ENCODE measurements around the gene ESCO1. TPM values are rescaled to one million over a fixed set of nuclear protein-coding genes. Genes with fewer than 3 reads are reported as not detected.
A peak's percentile ranks its signal among the peaks of the same experiment; 100 is the strongest.

The ESCO1 gene
- total RNA-seq, 2 donors from 2014 or later: 8.8 to 13.6 TPM

DNA sequence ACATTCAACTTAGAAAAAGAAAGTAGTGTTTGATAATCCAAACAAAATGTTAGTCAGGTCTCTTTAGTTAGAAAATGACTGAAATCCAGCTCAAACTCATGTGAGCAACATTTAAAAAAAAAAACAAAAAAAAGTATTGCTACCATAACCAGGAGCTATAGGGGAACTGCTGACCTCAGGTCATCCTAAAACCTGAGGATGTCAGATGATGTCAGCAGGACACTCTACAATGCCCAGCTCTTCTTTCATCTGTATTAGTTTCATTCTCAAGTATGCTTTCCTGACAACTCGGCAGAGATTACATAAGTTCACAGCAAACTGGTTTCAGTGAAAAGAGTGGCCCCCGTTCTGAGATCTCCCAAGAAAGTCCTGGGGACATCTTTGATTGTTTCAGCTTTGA, 4.2 kb upstream of the ESCO1 start:
- no peak for DNase-seq (ENCODE audit: low spot score)
- no peaks in the 10 kb centered on the region for H3K36me3 ChIP-seq
- H3K27ac ChIP-seq: peak overlapping the region; percentile 6 to 41
- H3K4me3 ChIP-seq: no peak overlapping the region
- H3K27me3 ChIP-seq: no peaks in the 10 kb centered on the region
- peaks cover 0 to 6% of the 10 kb centered on the region in 2 donors for H3K4me1 ChIP-seq
- TF ChIP-seq, protein P1, sequence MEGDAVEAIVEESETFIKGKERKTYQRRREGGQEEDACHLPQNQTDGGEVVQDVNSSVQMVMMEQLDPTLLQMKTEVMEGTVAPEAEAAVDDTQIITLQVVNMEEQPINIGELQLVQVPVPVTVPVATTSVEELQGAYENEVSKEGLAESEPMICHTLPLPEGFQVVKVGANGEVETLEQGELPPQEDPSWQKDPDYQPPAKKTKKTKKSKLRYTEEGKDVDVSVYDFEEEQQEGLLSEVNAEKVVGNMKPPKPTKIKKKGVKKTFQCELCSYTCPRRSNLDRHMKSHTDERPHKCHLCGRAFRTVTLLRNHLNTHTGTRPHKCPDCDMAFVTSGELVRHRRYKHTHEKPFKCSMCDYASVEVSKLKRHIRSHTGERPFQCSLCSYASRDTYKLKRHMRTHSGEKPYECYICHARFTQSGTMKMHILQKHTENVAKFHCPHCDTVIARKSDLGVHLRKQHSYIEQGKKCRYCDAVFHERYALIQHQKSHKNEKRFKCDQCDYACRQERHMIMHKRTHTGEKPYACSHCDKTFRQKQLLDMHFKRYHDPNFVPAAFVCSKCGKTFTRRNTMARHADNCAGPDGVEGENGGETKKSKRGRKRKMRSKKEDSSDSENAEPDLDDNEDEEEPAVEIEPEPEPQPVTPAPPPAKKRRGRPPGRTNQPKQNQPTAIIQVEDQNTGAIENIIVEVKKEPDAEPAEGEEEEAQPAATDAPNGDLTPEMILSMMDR (IDR thresholded peaks at IDR 0.05): no peak
- H3K9me3 ChIP-seq: no peaks in the 10 kb centered on the region

DNA sequence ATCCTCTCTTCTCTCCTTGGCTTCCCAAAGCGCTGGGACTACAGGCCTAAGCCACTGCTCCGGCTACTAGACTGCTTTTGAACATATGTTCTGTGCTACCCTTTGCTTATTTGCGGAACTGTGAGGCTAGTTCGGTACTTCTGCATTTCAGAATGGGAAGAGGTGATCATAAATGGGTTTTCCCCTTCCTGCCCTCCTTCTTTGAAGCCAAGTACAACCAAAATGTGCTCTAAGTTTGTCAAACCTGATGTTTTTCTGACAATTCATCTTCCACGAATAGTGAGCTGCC, 1.7 kb upstream of the ESCO1 start:
- Histone ChIP-seq H3K27me3 (no peaks in the 10 kb centered on the region), H3K27ac (no peak overlapping the region), H3K4me1 (peaks cover 0 to 18% of the 10 kb centered on the region in 2 donors), H3K36me3 (no peaks in the 10 kb centered on the region), H3K4me3 (no peak overlapping the region), H3K9me3 (no peaks in the 10 kb centered on the region)
- DNase-seq (ENCODE audit: low spot score): no peak
- TF ChIP-seq, protein P1 (IDR thresholded peaks at IDR 0.05): no peak

DNA sequence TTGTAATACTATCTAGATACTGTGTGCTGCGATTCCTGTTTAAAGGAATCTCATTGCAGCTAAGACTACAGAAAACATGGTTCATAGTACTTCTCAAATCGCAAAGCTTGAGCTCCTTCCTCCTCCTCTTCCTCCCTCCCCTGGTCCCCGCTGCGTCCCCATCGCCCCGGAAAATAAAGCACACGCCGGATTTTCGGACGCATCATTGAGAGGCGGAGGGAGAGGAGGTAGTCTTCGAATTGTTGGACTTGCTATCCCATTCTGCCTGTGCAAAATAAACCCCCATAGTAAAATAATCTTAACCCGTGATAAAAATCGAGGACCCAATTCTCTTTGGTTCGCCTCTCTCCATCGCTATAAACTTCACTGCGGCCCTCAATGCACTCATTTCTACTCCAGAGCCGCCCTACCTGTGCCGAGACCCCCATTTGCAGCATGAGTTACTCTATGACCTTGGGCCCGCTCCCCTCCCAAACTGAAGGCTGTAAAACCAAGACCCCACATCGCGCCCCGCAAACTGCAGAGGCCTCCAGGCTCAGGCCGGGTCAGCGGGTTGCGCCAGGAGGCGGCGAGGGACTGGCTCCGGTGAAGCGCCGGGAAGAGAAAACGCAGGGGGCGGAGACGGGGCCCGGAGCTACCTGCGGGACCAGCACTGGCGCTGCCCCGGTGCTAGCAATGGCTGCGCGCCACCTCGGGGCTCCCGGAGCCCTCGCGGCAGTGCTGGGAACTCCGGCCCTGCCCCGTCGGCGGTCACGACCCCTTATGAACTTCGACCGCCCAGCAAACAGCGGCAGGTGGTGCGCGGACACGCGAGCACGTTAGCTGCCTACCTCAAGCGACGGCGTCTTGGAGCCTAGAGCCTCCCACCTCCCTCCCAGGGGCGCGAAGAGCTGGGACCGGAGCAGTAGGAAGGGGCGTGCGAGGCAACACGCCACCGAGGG, 649 bp downstream of the ESCO1 start:
- Histone ChIP-seq H3K4me3 (peak overlapping the region; percentile 70 to 98), H3K4me1 (peaks cover 0 to 18% of the 10 kb centered on the region in 2 donors), H3K27me3 (no peaks in the 10 kb centered on the region), H3K36me3 (no peaks in the 10 kb centered on the region), H3K9me3 (no peaks in the 10 kb centered on the region), H3K27ac (peak overlapping the region; percentile 95 to 99)
- no peak for DNase-seq (ENCODE audit: low spot score)
- TF ChIP-seq, protein P1 (IDR thresholded peaks at IDR 0.05): no peak

DNA sequence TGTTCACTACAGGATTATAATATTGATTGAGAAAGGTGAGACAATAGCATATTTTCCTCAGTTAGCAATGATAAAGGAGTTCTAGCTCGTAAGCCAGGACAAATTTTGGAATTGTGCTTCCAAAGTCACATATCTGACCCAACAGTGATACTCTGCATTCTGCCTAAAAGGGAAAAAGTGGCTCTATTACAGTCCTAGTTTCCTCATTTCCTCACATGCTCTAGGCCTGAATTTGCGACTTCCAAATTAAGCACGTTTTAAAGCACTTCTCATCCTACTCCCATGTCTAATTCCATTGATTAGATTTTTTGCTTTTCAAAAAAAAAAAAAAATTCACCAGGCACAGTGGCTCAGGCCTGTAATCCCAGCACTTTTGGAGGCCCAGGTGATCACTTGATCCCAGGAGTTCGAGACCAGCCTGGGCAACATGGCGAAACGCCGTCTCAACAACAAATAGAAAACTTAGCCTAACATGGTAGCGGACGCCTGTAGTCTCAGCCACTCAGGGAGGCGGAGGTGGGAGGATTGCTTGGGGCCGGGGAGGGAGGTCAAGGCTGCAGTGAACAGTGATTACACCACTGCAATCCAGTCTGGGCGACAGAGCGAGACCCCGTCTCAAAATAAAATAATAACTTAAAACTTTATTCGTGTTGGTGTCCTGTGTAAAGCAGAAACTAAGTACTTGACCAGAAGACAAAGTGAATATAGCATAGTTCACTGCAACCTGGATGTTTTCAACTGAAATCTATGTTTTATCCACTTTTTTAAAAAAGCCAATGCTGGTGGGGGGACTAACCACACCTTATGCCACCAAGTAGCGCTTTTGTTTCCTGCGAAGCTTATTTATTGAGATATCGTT, 1.5 kb downstream of the ESCO1 start:
- DNase-seq (ENCODE audit: low spot score): no peak
- TF ChIP-seq, protein P1 (IDR thresholded peaks at IDR 0.05): no peak
- Histone ChIP-seq H3K27me3 (no peaks in the 10 kb centered on the region), H3K9me3 (no peaks in the 10 kb centered on the region), H3K4me1 (peaks cover 0 to 18% of the 10 kb centered on the region in 2 donors), H3K36me3 (no peaks in the 10 kb centered on the region), H3K4me3 (peak overlapping the region; percentile 70 to 98), H3K27ac (peak overlapping the region; percentile 95 to 99)

DNA sequence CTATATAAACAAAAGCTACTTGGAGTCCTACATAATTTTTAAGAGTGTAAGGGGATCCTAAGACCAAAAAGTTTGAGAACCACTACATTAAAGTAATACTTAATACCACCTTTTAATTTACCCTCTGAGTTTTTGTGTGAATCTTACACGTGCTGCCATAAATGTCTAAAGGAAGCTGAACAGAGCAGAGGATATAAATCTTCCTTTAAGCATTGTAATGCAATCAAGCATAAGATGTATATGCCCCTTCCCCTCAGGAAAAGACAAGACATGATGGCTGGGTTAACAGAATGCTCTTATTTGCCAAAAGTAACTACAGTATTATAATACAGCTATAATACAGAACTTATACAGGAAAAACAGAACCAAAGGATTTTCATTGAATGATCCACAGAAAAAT, 2.9 kb downstream of the ESCO1 start:
- no peak overlapping the region for H3K4me3 ChIP-seq
- no peaks in the 10 kb centered on the region for H3K27me3 ChIP-seq
- H3K9me3 ChIP-seq: no peaks in the 10 kb centered on the region
- no peak overlapping the region for H3K27ac ChIP-seq
- TF ChIP-seq, protein P1 (IDR thresholded peaks at IDR 0.05): no peak
- peaks cover 0 to 18% of the 10 kb centered on the region in 2 donors for H3K4me1 ChIP-seq
- no peaks in the 10 kb centered on the region for H3K36me3 ChIP-seq
- DNase-seq (ENCODE audit: low spot score): no peak
